ENCODE measurements around the gene UBE2QL1. TPM values are rescaled to one million over a fixed set of nuclear protein-coding genes. Genes with fewer than 3 reads are reported as not detected.

UBE2QL1 gene
- total RNA-seq, 2 experiments from 2014 or later, result 0.33 to 0.45 TPM

DNA sequence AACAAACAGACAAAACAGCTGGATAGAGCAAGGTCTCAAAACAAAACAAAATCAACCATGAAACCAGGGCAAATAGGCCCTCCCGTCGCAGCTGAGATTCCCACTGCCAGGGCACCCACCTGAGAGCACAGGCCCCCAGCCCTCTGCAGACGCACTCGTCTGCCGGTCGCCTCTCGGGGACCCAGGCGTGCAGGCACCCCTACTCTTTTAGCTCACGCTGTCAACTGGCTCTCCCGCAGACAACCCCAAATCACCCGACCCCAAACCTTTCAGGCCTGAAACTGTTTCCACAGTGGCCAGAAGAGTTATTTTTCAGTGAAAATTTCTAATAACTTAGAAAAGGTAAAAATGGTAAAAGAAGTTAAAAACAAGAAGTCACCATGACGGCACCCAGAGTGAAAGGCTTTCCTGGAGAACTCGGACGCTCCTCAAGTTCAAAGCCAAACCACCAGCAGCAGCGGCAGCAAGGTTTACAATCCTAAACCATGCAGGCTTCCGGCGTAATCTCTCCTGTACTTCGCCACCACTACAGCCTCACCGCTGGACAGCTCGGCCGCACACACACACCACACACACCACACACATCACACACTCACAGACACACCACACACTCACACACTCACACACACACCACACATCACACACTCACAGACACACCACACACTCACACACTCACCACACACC, 1.9 kb upstream of the UBE2QL1 start:
- Histone ChIP-seq H3K27me3 (ENCODE audit: control insufficient read depth in 1 of 2, insufficient read depth in 2 of 2, low read length in 2 of 2) (peaks cover 27 to 35% of the 10 kb centered on the region in 2 experiments), H3K4me1 (ENCODE audit: insufficient read depth, low read length) (peaks cover 7% of the 10 kb centered on the region), H3K27ac (ENCODE audit: low read depth in 1 of 2, low read length in 2 of 2) (no peak overlapping the region), H3K9me3 (ENCODE audit: control insufficient read depth in 1 of 2, insufficient read depth in 1 of 2, low read length in 2 of 2) (peaks cover 0 to 18% of the 10 kb centered on the region in 2 experiments), H3K36me3 (ENCODE audit: insufficient read depth, low read length) (no peaks in the 10 kb centered on the region), H3K4me3 (ENCODE audit: low read length) (no peak overlapping the region)
- H3K36me3 Mint-ChIP-seq (ENCODE audit: low read depth), result no peaks in the 10 kb centered on the region
- intact Hi-C loops (cut with DNase I, micrococcal nuclease), result no loop called here
- no peaks in the 10 kb centered on the region for H3K9me3 Mint-ChIP-seq
- H3K27me3 Mint-ChIP-seq, result peaks cover 60% of the 10 kb centered on the region
- H3K4me1 Mint-ChIP-seq (ENCODE audit: low read depth), result peaks cover 14% of the 10 kb centered on the region
- no peak overlapping the region for H3K27ac Mint-ChIP-seq
- no peak overlapping the region for H3K4me3 Mint-ChIP-seq
- POLR2A ChIA-PET, result interaction anchor here (0.6 kb wide), 1 partner anchor 12 kb away, joined by 3 read pairs; no protein-coding TSS in a partner anchor
- DNase-seq (no peak), ATAC-seq (ENCODE audit: poor library complexity) (no peak)
- no peak for TF ChIP-seq CTCF (IDR thresholded peaks at IDR 0.05)
- CTCF ChIA-PET, result no interaction called here

- Histone ChIP-seq H3K27ac (ENCODE audit: low read depth in 1 of 2, low read length in 2 of 2) (no peak overlapping the region), H3K36me3 (ENCODE audit: insufficient read depth, low read length) (no peaks in the 10 kb centered on the region), H3K9me3 (ENCODE audit: control insufficient read depth in 1 of 2, insufficient read depth in 1 of 2, low read length in 2 of 2) (peaks cover 0 to 18% of the 10 kb centered on the region in 2 experiments), H3K4me3 (ENCODE audit: low read length) (no peak overlapping the region), H3K27me3 (ENCODE audit: control insufficient read depth in 1 of 2, insufficient read depth in 2 of 2, low read length in 2 of 2) (peaks cover 31 to 40% of the 10 kb centered on the region in 2 experiments), H3K4me1 (ENCODE audit: insufficient read depth, low read length) (peaks cover 7% of the 10 kb centered on the region)
- ChIA-PET CTCF (no interaction called here), POLR2A (no interaction called here)
- intact Hi-C loops (cut with DNase I, micrococcal nuclease), result no loop called here
- Mint-ChIP-seq H3K4me1 (ENCODE audit: low read depth) (peaks cover 14% of the 10 kb centered on the region), H3K4me3 (no peak overlapping the region), H3K27me3 (peaks cover 62% of the 10 kb centered on the region), H3K9me3 (no peaks in the 10 kb centered on the region), H3K36me3 (ENCODE audit: low read depth) (no peaks in the 10 kb centered on the region), H3K27ac (no peak overlapping the region)
- no peak for ATAC-seq (ENCODE audit: poor library complexity)
- DNase-seq, result no peak
- no peak for TF ChIP-seq CTCF (IDR thresholded peaks at IDR 0.05)
Measured at GRCh38 chr5:6447384-6448140, 1.1 kb upstream of the UBE2QL1 start.

- Histone ChIP-seq H3K4me3 (ENCODE audit: low read length) (no peak overlapping the region), H3K27me3 (ENCODE audit: control insufficient read depth in 1 of 2, insufficient read depth in 2 of 2, low read length in 2 of 2) (peaks cover 36 to 46% of the 10 kb centered on the region in 2 experiments), H3K27ac (ENCODE audit: low read depth in 1 of 2, low read length in 2 of 2) (no peak overlapping the region), H3K4me1 (ENCODE audit: insufficient read depth, low read length) (peaks cover 7% of the 10 kb centered on the region), H3K36me3 (ENCODE audit: insufficient read depth, low read length) (no peaks in the 10 kb centered on the region), H3K9me3 (ENCODE audit: control insufficient read depth in 1 of 2, insufficient read depth in 1 of 2, low read length in 2 of 2) (peaks cover 0 to 14% of the 10 kb centered on the region in 2 experiments)
- Mint-ChIP-seq H3K27me3 (peaks cover 63% of the 10 kb centered on the region), H3K4me1 (ENCODE audit: low read depth) (peaks cover 14% of the 10 kb centered on the region), H3K4me3 (no peak overlapping the region), H3K27ac (no peak overlapping the region), H3K9me3 (no peaks in the 10 kb centered on the region), H3K36me3 (ENCODE audit: low read depth) (no peaks in the 10 kb centered on the region)
- POLR2A ChIA-PET, result no interaction called here
- DNase-seq, result no peak
- CTCF ChIA-PET, result no interaction called here
- intact Hi-C loops (cut with DNase I, micrococcal nuclease), result no loop called here
- no peak for TF ChIP-seq CTCF (IDR thresholded peaks at IDR 0.05)
- no peak for ATAC-seq (ENCODE audit: poor library complexity)
Measured at GRCh38 chr5:6448141-6448491, 543 bp upstream of the UBE2QL1 start.

Measured in CD4-positive, alpha-beta T cell (primary cell).